SK-N-SH treated with all-trans-retinoic acid at 6 μM for 48 hours (cell line): ENCODE data around the gene NOCT.

Experiments used
- ATAC-seq: fragments of 200-7000 bp; cut with Tn5 transposase; 3 replicates; pipeline ENCODE4 v1.9.1; 2020; ENCODE audit warnings: mild to moderate bottlenecking, moderate library complexity
- BACH2 ChIP-seq: fragments of 250-450 bp; sonication (Bioruptor Pico); IDR thresholded peaks from 2 replicates; pipeline ENCODE4 v1.9.0; 2021; ENCODE audit warnings: mild to moderate bottlenecking, borderline replicate concordance
- CSDC2 ChIP-seq: fragments of 250-450 bp; sonication (Bioruptor Pico); IDR thresholded peaks from 2 replicates; pipeline ENCODE4 v1.5.0; 2020; ENCODE audit warnings: mild to moderate bottlenecking, moderate library complexity
- ISL1 ChIP-seq: fragments of 250-450 bp; sonication (Bioruptor Pico); IDR thresholded peaks from 2 replicates; pipeline ENCODE4 v2.1.2; 2022; ENCODE audit warnings: mild to moderate bottlenecking, moderate library complexity
- OSR1 ChIP-seq: fragments of 250-450 bp; sonication (Bioruptor Pico); IDR thresholded peaks from 2 replicates; pipeline ENCODE4 v1.8.0; 2022; ENCODE audit warnings: moderate library complexity, mild to moderate bottlenecking, inconsistent platforms
- POU6F1 ChIP-seq: fragments of 250-450 bp; sonication (Bioruptor Pico); IDR thresholded peaks from 2 replicates; pipeline ENCODE4 v1.8.0; 2021; ENCODE audit warnings: low read depth, mild to moderate bottlenecking, moderate library complexity, borderline replicate concordance
- PPARA ChIP-seq: fragments of 250-450 bp; sonication (Bioruptor Pico); IDR thresholded peaks from 2 replicates; pipeline ENCODE4 v1.5.0; 2020; ENCODE audit warnings: mild to moderate bottlenecking, borderline replicate concordance
- SNAI2 ChIP-seq: fragments of 250-450 bp; sonication (Bioruptor Pico); IDR thresholded peaks from 2 replicates; pipeline ENCODE4 v1.5.0; 2020; ENCODE audit warnings: mild to moderate bottlenecking, moderate library complexity
- TCF4 ChIP-seq: fragments of 250-450 bp; sonication (Bioruptor Pico); IDR thresholded peaks from 2 replicates; pipeline ENCODE4 v1.8.0; 2021; ENCODE audit warnings: mild to moderate bottlenecking, moderate library complexity, borderline replicate concordance
- TOX ChIP-seq: fragments of 250-450 bp; sonication (Bioruptor Pico); IDR thresholded peaks from 2 replicates; pipeline ENCODE4 v1.8.0; 2021; ENCODE audit warnings: mild to moderate bottlenecking, moderate library complexity, borderline replicate concordance
- ZC3H10 ChIP-seq: fragments of 250-450 bp; sonication (Bioruptor Pico); IDR thresholded peaks from 2 replicates; pipeline ENCODE4 v1.5.1; 2021; ENCODE audit warnings: mild to moderate bottlenecking, moderate library complexity
- ZFP30 ChIP-seq: fragments of 450-650 bp; formaldehyde crosslinking; IDR thresholded peaks from 2 replicates; pipeline ENCODE4 v1.5.0; 2022; ENCODE audit warnings: mild to moderate bottlenecking, moderate library complexity
- ZNF565 ChIP-seq: fragments of 450-650 bp; formaldehyde crosslinking; conservative IDR thresholded peaks from 2 replicates; pipeline ENCODE4 v1.5.0; 2020; ENCODE audit warnings: low read depth, mild to moderate bottlenecking, moderate library complexity
- ZNF8 ChIP-seq: fragments of 450-650 bp; formaldehyde crosslinking; IDR thresholded peaks from 2 replicates; pipeline ENCODE4 v1.5.0; 2020; ENCODE audit warnings: mild to moderate bottlenecking, moderate library complexity
- TF ChIP-seq, protein P1 (sequence below): fragments of 250-450 bp; sonication (Bioruptor Pico); IDR thresholded peaks from 2 replicates; pipeline ENCODE4 v1.8.0; 2020; ENCODE audit warnings: mild to moderate bottlenecking, moderate library complexity, borderline replicate concordance
- TF ChIP-seq, protein P2 (sequence below): fragments of 250-450 bp; sonication (Bioruptor Pico); IDR thresholded peaks from 2 replicates; pipeline ENCODE4 v1.5.1; 2021; ENCODE audit warnings: mild to moderate bottlenecking, moderate library complexity
- TF ChIP-seq, protein P3 (sequence below): fragments of 250-450 bp; sonication (Bioruptor Pico); IDR thresholded peaks from 2 replicates; pipeline ENCODE4 v1.5.1; 2020; ENCODE audit warnings: low read depth, mild to moderate bottlenecking, moderate library complexity

Gene NOCT

GRCh38 chr4:138972956-138973801, 42.4 kb upstream of the NOCT start:
- no peak for ATAC-seq
- no peak for TF ChIP-seq ZFP30 (CRISPR knock-in tag)
- TF ChIP-seq POU6F1 = no peak
- TF ChIP-seq, protein P1, sequence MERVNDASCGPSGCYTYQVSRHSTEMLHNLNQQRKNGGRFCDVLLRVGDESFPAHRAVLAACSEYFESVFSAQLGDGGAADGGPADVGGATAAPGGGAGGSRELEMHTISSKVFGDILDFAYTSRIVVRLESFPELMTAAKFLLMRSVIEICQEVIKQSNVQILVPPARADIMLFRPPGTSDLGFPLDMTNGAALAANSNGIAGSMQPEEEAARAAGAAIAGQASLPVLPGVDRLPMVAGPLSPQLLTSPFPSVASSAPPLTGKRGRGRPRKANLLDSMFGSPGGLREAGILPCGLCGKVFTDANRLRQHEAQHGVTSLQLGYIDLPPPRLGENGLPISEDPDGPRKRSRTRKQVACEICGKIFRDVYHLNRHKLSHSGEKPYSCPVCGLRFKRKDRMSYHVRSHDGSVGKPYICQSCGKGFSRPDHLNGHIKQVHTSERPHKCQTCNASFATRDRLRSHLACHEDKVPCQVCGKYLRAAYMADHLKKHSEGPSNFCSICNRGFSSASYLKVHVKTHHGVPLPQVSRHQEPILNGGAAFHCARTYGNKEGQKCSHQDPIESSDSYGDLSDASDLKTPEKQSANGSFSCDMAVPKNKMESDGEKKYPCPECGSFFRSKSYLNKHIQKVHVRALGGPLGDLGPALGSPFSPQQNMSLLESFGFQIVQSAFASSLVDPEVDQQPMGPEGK (CRISPR knock-in tag) = no peak
- TF ChIP-seq ISL1 = no peak
- TF ChIP-seq TCF4 (CRISPR knock-in tag) = no peak
- TF ChIP-seq PPARA = no peak
- TF ChIP-seq, protein P2, sequence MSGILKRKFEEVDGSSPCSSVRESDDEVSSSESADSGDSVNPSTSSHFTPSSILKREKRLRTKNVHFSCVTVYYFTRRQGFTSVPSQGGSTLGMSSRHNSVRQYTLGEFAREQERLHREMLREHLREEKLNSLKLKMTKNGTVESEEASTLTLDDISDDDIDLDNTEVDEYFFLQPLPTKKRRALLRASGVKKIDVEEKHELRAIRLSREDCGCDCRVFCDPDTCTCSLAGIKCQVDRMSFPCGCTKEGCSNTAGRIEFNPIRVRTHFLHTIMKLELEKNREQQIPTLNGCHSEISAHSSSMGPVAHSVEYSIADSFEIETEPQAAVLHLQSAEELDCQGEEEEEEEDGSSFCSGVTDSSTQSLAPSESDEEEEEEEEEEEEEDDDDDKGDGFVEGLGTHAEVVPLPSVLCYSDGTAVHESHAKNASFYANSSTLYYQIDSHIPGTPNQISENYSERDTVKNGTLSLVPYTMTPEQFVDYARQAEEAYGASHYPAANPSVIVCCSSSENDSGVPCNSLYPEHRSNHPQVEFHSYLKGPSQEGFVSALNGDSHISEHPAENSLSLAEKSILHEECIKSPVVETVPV (CRISPR knock-in tag) = no peak
- TF ChIP-seq ZNF565 (CRISPR knock-in tag) = no peak
- no peak for TF ChIP-seq BACH2

- no peak for TF ChIP-seq OSR1 (CRISPR knock-in tag)
- TF ChIP-seq SNAI2 (CRISPR knock-in tag) = no peak
- TF ChIP-seq, protein P2 (CRISPR knock-in tag) = no peak
Measured at GRCh38 chr4:138975225-138975624, 40.4 kb upstream of the NOCT start.

DNA sequence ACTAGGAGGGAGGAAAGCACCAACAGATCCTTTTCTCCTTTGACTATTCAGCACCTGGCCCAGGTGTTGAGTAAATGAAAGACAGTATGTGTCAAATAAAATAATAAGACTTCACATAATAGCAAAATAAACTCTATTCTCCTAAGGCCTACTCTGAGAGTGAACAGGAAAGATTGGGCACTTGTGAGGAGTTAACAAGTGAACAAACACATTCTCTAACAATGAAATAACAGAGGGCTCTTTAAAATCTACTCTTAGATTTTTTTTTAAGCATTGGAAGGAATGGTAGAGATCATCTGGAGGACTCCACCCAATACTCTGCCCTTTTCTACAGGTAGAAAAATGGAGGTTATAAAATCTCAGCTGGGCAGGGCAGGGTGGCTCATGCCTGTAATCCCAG, 39.1 kb upstream of the NOCT start:
- TF ChIP-seq POU6F1 (no peak), TOX (CRISPR knock-in tag) (no peak), PPARA (no peak), SNAI2 (CRISPR knock-in tag) (no peak), ZC3H10 (CRISPR knock-in tag) (no peak), OSR1 (CRISPR knock-in tag) (no peak), ZNF565 (CRISPR knock-in tag) (no peak), ZNF8 (CRISPR knock-in tag) (no peak), CSDC2 (CRISPR knock-in tag) (no peak), BACH2 (no peak), ZFP30 (CRISPR knock-in tag) (no peak), TCF4 (CRISPR knock-in tag) (no peak), ISL1 (no peak)
- TF ChIP-seq, protein P3, sequence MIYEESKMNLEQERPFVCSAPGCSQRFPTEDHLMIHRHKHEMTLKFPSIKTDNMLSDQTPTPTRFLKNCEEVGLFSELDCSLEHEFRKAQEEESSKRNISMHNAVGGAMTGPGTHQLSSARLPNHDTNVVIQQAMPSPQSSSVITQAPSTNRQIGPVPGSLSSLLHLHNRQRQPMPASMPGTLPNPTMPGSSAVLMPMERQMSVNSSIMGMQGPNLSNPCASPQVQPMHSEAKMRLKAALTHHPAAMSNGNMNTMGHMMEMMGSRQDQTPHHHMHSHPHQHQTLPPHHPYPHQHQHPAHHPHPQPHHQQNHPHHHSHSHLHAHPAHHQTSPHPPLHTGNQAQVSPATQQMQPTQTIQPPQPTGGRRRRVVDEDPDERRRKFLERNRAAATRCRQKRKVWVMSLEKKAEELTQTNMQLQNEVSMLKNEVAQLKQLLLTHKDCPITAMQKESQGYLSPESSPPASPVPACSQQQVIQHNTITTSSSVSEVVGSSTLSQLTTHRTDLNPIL (CRISPR knock-in tag) = no peak
- TF ChIP-seq, protein P1 (CRISPR knock-in tag) = no peak
- no peak for ATAC-seq

More at GRCh38 chr4:138975225-138975624, 40.4 kb upstream of the NOCT start:
- ATAC-seq = no peak
